Measurements from ENCODE around the gene RBM24.
"Not testable (repeated sequence)": the region's sequence is repeated elsewhere in the genome, so short reads cannot be mapped to it uniquely, and the experiment has no call there.

RBM24 gene

DNA sequence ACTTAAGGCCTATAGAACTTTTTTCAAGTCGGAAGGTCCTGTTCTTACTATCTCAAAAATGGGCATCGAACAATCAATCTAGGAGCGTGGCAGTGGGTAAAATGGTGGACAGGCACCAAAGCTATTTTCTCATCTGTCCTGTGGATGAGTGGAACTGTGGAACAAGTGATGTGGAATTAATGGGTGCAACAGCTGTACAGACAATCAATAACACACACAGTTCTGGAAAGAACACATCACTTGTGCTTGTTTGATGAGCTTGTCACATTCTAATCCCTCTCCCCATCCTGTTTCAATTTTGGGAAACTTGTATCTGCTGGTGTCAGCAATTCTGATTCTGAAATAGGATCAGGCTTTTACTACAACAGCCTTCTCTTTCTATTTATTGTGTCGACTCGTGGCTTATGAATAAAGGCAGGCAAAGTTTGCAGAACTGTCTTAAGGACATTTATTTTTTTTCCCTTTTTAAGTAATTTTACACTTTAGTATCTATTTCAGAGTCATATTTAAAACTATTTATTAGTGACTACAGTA, 11.5 kb downstream of the RBM24 start:
- DNase-seq, result no peak

- DNase-seq, result no peak
Measured at GRCh38 chr6:17293395-17293794, 12.2 kb downstream of the RBM24 start.

DNA sequence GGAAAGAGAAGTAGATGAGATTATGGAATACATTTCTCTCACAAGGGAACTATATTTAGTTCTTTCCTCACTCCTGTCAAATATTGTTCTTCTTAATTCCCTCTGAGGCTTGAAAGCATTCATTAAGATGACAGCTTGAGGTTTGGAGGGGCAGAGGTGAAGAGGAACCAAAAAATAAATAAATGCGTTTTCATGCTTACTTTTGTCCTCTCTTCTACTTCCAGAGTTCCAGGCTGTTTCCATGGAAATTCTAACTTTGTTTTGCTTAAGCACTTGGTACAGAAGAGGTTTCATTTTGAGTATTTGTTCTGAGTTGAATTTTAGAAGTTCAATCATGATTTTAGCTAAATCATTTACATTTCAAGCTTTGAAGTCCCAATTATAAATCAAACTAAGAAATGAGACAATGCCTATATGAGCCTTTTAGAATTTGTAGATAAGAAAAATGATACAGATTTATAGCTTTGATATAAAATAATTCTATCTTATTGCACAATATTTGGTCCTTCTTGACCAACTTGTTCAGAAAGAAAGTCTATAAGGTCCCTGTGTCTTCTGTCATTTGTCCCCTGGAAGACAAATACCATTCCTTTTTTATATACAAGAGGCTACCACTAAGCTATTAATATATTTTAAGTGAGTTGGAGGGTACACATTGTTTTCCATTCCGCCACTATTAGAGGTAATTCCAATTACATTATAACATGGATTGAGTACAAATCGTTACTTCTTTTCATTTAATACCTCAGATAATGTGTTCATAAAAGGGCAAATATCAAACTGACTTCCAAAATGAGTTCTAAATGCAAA, 16.3 kb downstream of the RBM24 start:
- no peak for DNase-seq

GRCh38 chr6:17298257-17298656, 17.1 kb downstream of the RBM24 start:
- no peak for DNase-seq

DNA sequence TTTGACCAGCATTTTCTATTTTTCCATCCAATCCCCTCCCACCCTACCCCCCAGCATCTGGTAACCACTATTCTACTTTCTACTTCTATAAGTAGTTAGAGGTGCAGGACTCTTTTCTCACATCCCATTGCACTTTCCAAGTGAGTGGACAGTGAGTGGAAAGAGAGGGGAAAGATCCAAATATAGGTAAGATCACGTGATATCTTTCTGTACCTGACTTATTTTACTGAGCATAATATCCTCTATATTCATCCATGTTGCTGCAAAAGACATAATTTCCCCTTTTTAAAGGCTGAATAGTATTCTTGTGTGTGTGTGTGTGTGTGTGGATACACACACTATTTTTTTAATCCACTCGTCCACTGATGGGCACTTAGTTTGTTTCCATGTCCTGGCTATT, 18.1 kb downstream of the RBM24 start:
- DNase-seq, result no peak

DNA sequence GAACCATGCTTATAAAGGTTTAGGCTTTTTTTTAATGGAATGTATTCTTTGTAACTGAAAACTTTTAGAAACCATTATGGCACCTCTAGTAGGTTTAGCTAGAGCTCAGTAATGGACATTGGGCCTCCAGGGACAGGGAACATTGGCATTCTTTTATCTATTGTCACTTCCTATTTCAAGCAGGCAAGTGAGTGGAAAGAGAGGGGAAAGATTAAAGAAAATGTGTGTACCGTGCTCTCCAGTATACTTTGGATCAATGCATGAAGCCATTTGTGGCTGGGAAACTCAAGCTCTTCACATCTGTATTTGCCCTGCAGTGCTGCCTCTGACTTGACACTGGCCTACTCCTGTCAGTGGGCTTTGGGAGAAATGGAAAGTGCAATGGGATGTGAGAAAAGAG, 18.6 kb downstream of the RBM24 start:
- DNase-seq, result no peak

DNA sequence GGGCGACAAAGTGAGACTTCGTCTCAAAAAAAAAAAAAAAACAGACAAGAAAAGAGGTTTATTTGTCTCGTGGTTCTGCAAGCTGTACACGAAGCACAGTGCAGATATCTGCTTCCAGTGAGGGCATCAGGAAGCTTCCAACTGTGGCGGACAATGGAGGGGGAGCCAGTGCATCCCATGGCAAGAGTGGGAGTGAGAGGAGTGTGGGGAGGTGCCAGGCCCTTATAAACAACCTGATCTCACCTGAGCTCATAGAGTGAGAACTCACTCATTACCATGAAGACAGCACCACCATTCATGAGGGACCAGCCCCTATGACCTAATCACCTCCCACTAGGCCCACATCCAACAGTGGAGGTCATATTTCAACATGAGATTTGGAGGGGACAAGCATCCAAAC, 19.5 kb downstream of the RBM24 start:
- DNase-seq, result no peak

DNA sequence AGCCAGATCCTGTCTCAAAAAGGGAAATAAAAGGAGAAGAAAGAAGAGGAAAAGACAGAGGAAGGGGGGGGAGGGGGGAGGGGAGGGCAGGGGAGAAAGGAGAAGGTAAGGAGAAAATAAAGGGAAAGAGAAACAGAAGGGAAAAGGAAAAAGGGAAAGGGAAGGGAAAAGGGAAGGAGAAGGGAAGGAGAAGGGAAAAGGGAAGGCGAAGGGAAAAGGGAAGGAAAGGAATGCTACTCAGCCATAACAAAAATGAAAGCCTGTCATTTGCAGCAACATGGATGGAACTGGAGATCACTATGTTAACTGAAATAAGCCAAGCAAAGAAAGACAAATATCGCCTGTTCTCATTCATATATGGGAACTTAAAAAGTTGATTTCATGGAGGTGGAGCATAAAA, 22.3 kb downstream of the RBM24 start:
- no peak for DNase-seq

DNA sequence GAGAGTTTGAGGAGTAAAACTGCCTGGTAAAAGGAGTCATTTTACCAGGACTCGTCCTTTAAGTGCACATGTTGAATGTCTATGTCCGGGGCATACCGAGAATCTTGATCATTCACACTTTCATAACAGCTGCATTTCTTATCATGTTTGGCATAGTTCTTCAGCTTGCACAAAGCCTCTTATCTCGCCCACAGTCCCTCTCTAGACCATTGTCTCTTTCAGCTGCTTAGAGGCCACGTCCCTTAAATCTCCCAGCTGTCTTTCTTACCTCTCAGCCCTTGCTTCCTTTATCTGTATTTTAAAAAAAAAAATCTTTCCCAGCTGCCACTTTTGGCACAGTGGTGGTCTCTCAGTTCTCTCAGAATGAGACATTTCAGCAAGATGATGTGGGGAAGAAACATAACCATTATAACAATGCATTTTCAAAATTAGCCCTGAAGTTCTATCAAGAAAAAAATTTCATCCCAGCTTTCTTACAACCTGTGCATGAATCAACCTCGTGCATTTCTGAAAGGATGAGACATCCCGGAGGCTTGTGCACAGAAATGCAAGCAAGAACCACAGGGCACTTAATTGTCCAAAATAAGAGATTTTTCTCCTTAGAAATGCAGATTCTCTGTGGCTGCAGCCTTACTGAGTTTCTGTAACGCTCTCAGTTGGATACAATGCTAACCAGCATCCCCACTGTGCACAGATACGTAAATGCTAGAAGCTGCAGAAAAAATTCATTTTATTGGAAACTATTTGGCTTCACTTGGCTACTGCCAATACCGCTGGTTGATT, 24.2 kb downstream of the RBM24 start:
- no peak for DNase-seq

DNA sequence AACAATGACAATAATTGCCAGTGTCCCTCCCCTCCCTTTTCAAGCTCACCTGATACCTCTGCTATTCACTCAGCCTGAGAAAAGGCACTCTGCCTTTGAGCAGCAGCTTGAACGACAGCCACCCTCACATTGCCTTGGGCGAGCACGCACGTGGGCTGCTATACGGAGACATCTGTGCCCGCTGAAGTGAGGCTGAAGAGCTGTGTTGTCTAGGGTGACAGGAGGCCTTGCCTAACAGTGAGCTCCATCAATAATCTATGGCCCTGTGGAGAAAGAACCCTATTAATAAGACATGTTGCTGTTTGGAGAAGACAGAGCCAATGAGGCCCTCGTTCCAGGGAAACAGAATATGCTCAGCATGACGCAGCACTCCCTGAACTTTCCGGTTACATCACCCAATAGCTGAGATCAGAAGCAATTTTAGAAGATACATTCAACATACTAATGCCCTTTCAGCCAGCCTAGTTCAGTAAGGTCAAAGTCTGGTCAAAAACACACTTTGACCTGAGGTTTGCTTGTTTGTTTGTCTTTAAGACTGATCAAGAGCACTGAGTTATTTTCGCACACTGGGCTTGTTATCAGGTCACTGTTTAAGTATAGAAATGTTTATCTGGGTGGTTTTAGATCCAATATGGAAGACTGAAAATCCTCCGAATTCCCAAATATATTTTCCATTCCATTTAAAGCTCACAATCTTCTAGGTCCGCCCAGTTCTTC, 30.6 kb downstream of the RBM24 start:
- DNase-seq, result no peak

DNA sequence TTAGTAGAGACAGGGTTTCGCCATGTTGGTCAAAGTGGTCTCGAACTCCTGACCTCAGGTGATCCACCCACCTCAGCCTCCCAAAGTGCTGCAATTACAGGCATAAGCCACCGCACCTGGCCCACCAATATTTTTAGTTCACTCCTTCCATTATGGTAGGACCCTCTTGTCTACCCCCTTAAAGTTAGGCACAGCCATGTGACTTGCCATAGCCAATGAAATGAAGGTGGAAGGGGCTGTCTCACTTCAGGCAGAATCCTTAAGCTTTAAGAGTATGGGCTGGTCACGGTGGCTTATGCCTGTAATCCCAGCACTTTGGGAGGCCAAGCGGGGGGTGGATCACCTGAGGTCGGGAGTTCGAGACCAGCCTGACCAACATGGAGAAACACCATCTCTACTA, 32.1 kb downstream of the RBM24 start:
- DNase-seq, result not testable (repeated sequence)

- no peak for DNase-seq
Measured at GRCh38 chr6:17313971-17314370, 32.8 kb downstream of the RBM24 start.

DNA sequence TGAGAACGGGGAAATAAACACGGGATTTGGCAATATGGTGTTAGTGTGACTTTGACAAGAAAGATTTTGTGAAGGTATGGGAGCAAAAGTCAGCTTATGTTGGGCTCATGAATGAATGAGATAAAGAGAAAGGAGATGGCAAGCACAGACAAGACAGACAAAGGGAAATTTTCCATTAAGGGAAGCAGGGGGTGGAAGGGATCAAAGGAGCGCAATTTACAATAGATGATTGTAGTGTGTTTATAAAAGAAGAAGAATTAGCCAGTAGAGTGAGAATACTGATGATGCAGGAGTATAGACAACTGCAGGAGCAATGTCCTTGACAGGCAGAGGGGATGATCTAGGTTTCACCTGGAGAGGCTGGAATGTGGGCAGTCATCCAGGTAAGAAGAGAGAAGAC, 34.1 kb downstream of the RBM24 start:
- no peak for DNase-seq

DNA sequence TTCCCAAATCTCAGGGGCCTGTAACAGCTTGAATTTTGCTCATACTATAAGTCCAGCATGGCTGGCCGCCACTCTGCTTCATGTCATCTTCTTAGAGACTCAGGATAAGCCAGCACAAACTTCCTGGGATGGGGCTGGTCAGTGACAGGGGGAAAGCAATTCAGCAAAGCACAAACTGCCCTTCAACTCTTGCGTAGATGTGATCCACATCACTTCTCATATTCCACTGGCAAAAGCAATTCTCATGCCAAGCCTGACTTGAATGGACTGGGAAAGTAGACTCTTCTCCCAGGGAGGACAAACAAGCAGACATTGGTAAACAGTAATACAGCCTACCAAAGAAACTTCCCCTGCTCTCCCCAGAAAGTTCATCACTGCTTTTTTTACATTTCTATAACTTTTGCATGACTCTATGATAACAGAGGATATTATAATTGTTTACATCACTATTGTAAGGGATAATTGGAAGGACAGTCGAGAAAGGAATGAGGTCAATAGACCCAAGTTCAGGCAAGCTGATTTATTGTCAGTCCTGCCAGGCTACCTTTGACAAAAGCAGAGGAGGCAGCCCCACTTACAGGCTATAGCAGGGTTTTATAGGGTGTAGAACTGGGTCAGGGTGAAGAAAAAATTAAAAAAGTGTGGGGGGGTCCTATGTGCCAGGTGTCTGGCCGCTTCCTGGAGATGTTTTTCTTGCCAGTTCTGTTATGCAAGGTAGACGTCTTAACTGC, 37.4 kb downstream of the RBM24 start:
- no peak for DNase-seq

DNA sequence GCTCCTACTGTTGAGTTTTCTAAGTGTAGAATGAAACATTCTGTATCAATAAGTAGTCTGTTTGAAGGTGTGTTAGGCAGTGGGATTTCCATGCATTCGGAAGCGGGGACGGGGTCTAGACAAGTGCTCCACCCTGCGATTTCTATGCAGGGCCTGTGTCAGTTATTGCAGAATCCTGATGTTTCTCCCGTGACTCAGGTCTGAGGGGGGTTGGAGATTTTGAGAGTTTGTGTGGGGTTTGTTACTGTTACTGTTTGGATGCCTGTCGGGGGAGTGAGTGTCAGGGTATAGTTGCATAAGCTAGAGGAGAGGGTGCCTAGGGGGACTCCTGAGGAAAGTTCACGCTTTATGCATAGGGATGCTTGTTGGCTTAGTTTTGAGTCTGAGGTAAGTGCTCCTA, 39.1 kb downstream of the RBM24 start:
- not testable (repeated sequence) for DNase-seq

GRCh38 chr6:17331238-17331637, 50.1 kb downstream of the RBM24 start:
- DNase-seq, result no peak

GRCh38 chr6:17334265-17334664, 53.1 kb downstream of the RBM24 start:
- no peak for DNase-seq

GRCh38 chr6:17336425-17336824, 55.3 kb downstream of the RBM24 start:
- DNase-seq, result no peak

DNA sequence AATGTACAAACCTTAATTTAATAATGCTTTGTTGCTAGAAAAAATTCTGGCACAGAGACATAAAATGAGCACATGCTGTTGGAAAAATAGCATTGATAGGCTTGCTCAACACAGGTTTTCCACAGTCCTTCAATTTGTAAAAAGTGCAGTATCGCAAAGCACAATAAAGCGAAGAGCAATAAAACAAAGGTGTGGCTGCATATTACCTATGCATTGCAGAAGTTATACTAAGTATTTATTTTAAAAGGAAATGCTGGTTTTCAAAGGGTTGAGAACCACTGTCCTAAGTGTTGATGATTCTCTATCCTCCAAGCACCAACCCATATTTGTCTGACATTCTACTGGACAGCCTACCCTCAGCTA, 58.1 kb downstream of the RBM24 start:
- DNase-seq, result no peak

- no peak for DNase-seq
Measured at GRCh38 chr6:17341117-17341805, 60.1 kb downstream of the RBM24 start.

GRCh38 chr6:17341891-17342290, 60.7 kb downstream of the RBM24 start:
- DNase-seq, result no peak

GRCh38 chr6:17343215-17343614, 62.1 kb downstream of the RBM24 start:
- DNase-seq, result no peak

Measured in activated CD4-positive, alpha-beta T cell treated with anti-CD3 and anti-CD28 coated beads, Interleukin-2, amount 50 U/mL, for 4 hours (primary cell).